Endothelial cell of umbilical vein (primary cell): ENCODE data around the gene CAMK2D. TPM values are rescaled to one million over a fixed set of nuclear protein-coding genes. Genes with fewer than 3 reads are reported as not detected.

Experiments
- BruUV-seq: library from RNA; stranded (reverse); fragments of 400-500 nt; replicated peaks from 2 replicates; lab custom pipeline; 2021; lab: Mats Ljungman, UMichigan
- CTCF ChIA-PET: fragments of 300-600, 350-600 bp; sonication (Branson Sonifier 250); formaldehyde crosslinking; loops from one replicate; lab custom pipeline; 2021; ENCODE audit warnings: antibody characterized with exemption, inconsistent platforms; lab: Charles Lee
- POLR2A ChIA-PET: fragments of 300-600, 350-600 bp; sonication (Branson Sonifier 250); formaldehyde crosslinking; loops from one replicate; lab custom pipeline; 2021; ENCODE audit warnings: antibody characterized with exemption, inconsistent platforms; lab: Charles Lee
- DNase-seq: peaks from one replicate; pipeline ENCODE4 v3.0.0-alpha.2; 2011; ENCODE audit warnings: low read depth, low spot score
- FAIRE-seq: peaks from 2 replicates; lab custom pipeline; 2011; peaks lifted over from hg19 to GRCh38; lab: Jason Lieb, UNC
- H2AFZ ChIP-seq: 2 replicates; pipeline ENCODE4 v1.6.0; 2012; ENCODE audit warnings: low read depth, low read length, control low read depth, inconsistent platforms
- H3K27ac ChIP-seq: 2 replicates; pipeline ENCODE4 v1.5.1; 2011; ENCODE audit warnings: low read depth, mild to moderate bottlenecking, control low read depth, low read length, moderate library complexity; ENCODE audit not compliant: insufficient read depth
- H3K27me3 ChIP-seq, 2 experiments: 2 replicates each; pipeline versions ENCODE4 v1.6.0 to v1.6.1; 2011; ENCODE audit warnings: low read length in 2 of 2, mixed read lengths in 1 of 2; ENCODE audit not compliant: control insufficient read depth in 2 of 2, insufficient read depth in 2 of 2
- H3K36me3 ChIP-seq, 2 experiments: 2 replicates in 1 of 2; 3 replicates in 1 of 2; pipeline ENCODE4 v1.5.1; 2011; ENCODE audit warnings: low read length in 2 of 2, mild to moderate bottlenecking in 1 of 2, moderate library complexity in 1 of 2; ENCODE audit not compliant: control insufficient read depth in 2 of 2, insufficient read depth in 2 of 2; ENCODE audit errors: extremely low read depth in 1 of 2
- H3K4me1 ChIP-seq: 3 replicates; pipeline ENCODE4 v1.5.1; 2011; ENCODE audit warnings: mild to moderate bottlenecking, low read length; ENCODE audit not compliant: control insufficient read depth, insufficient read depth; ENCODE audit errors: extremely low read depth
- H3K4me2 ChIP-seq: 2 replicates; pipeline ENCODE4 v1.6.1; 2011; ENCODE audit warnings: low read length, control low read depth, mixed read lengths; ENCODE audit not compliant: insufficient read depth
- H3K4me3 ChIP-seq, 3 experiments: fragments of 200-600 bp in 1 of 3; sonication (generic), shearing (Covaris generic) in 1 of 3; replicated peaks in 1 of 3; 2 replicates each; pipeline ENCODE4 v1.5.1; 2011 to 2016; ENCODE audit warnings: control low read depth in 3 of 3, low read length in 3 of 3, mild to moderate bottlenecking in 2 of 3, inconsistent platforms in 1 of 3, low read depth in 1 of 3, moderate library complexity in 1 of 3; ENCODE audit not compliant: insufficient read depth in 1 of 3
- H3K79me2 ChIP-seq: 2 replicates; pipeline ENCODE4 v1.6.0; 2012; ENCODE audit warnings: low read length, inconsistent platforms; ENCODE audit not compliant: control insufficient read depth, insufficient read depth
- H3K9ac ChIP-seq: replicated peaks from 2 replicates; pipeline ENCODE3; 2011; ENCODE audit warnings: low read length, control low read depth; ENCODE audit not compliant: insufficient read depth; ENCODE audit errors: extremely low read depth
- H3K9me1 ChIP-seq: replicated peaks from 3 replicates; pipeline ENCODE4 v1.6.0; 2011; ENCODE audit warnings: mild to moderate bottlenecking, low read length; ENCODE audit not compliant: control insufficient read depth, insufficient read depth; ENCODE audit errors: extremely low read depth
- H3K9me3 ChIP-seq: replicated peaks from 2 replicates; pipeline ENCODE4 v1.5.1; 2012; ENCODE audit warnings: low read length, inconsistent platforms; ENCODE audit not compliant: control insufficient read depth, insufficient read depth
- H4K20me1 ChIP-seq: replicated peaks from 2 replicates; pipeline ENCODE3; 2011; ENCODE audit warnings: mild to moderate bottlenecking, low read length; ENCODE audit not compliant: control insufficient read depth, insufficient read depth; ENCODE audit errors: extremely low read depth
- FOS ChIP-seq: IDR thresholded peaks from 2 replicates; pipeline ENCODE4 v1.6.1; 2011; ENCODE audit warnings: mild to moderate bottlenecking, low read length, moderate library complexity, borderline replicate concordance; ENCODE audit not compliant: insufficient read depth
- dilution Hi-C: fragments of 300-500 bp; cut with MboI; formaldehyde crosslinking; loops from one replicate; pipeline ENCODE4 v1.15.0; 2019; ENCODE audit warnings: low sequenced_read_pairs; ENCODE audit not compliant: extremely low pct_ligation_motif_present
- intact Hi-C: fragments of 100-400 bp; cut with micrococcal nuclease; formaldehyde crosslinking; loops from one replicate; pipeline ENCODE4 v1.10.0; 2022
- polyA plus RNA-seq, 4 experiments: library from polyadenylated mRNA; depleted of rRNA in 3 of 4; stranded (reverse) in 3 of 4; unstranded in 1 of 4; fragments of >200 nt; gene quantifications; 2 replicates each; pipeline versions ENCODE4 v1.2.1 to v1.2.3, GENCODE V29; 2011 to 2012; ENCODE audit warnings: missing spikeins in 1 of 4
- small RNA-seq: library from RNA; depleted of rRNA; stranded (forward); fragments of <200 nt; gene quantifications from one replicate; pipeline ENCODE3, GENCODE V24; 2012; ENCODE audit warnings: low replicate concordance, low read depth; ENCODE audit not compliant: insufficient read depth, insufficient read length
- total RNA-seq: library from RNA; stranded (reverse); gene quantifications from 2 replicates; pipeline ENCODE4 v1.2.3, GENCODE V29; 2021

The CAMK2D gene
- total and polyA plus RNA-seq, 2 donors (not counting 3 experiments of a cell fraction or from before 2014, with no cell fraction given), result 10.4 to 30.7 TPM

DNA sequence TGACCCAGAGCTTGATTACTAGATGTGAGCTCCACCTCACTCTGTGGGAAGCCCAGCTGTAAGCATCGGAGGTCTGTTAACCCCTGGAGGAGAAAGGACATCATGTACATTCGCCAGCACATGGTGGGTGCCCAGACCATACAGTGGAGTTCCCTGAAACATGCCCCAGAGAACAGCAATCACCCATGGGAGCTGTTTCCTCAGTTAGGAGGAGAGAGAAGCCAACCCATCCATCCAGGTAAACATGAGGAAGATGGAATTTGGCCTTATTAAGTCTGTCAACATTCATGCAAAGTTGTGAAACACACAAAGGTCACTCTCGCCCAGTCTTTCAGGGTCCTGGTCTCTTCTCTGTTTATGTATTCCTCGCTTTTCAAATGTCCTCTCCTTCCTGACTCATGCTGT is 357.4 kb downstream of the CAMK2D start:
- DNase-seq (no peak), FAIRE-seq (no peak)
- Histone ChIP-seq H2AFZ (no peak overlapping the region), H3K9me3 (no peaks in the 10 kb centered on the region), H3K4me3 (no peak overlapping the region), H3K4me2 (no peak overlapping the region), H3K9ac (no peak overlapping the region), H3K36me3 (no peaks in the 10 kb centered on the region), H3K79me2 (no peaks in the 10 kb centered on the region), H3K27ac (no peak overlapping the region), H3K27me3 (no peaks in the 10 kb centered on the region), H4K20me1 (no peaks in the 10 kb centered on the region), H3K9me1 (no peaks in the 10 kb centered on the region), H3K4me1 (no peaks in the 10 kb centered on the region)
- dilution Hi-C loops (no loop called here), intact Hi-C loops (no loop called here)
- no TSS peak for BruUV-seq
- TF ChIP-seq FOS, result no peak
- ChIA-PET POLR2A (no interaction called here), CTCF (interaction anchor here (1.5 to 1.9 kb wide), 2 partner anchors 9 to 10 kb away, joined by 4 to 14 read pairs; no protein-coding TSS in a partner anchor)

Small RNA genes lying within 50 kb of the gene (small RNA-seq; reads per million reads assigned to genes)
- gene RN7SL184P, result not detected
- not detected for gene RNU1-138P

Other genes starting within 250 kb of the CAMK2D start
- 44.0 and 50.0 TPM in 2 replicates for gene ARSJ, start 217.9 kb upstream of the CAMK2D start, total RNA-seq
- 16.3 and 21.9 TPM in 2 replicates for gene ARSJ, start 217.9 kb upstream of the CAMK2D start, polyA plus RNA-seq